ENCODE results near the gene WDR86. TPM values are rescaled to one million over a fixed set of nuclear protein-coding genes. Genes with fewer than 3 reads are reported as not detected.

WDR86 gene
- total RNA-seq, 2 experiments from 2014 or later, result not detected

GRCh38 chr7:151376218-151376902 is 33.5 kb downstream of the WDR86 start:
- CTCF ChIA-PET, result interaction anchor here (0.8 kb wide), 1 partner anchor 8 kb away, joined by 3 read pairs; no protein-coding TSS in a partner anchor
- POLR2A ChIA-PET, result no interaction called here

- ChIA-PET POLR2A (no interaction called here), CTCF (no interaction called here)
Observed at GRCh38 chr7:151375530-151376217, 34.2 kb downstream of the WDR86 start.

GRCh38 chr7:151374726-151375125 is 35.1 kb downstream of the WDR86 start:
- POLR2A ChIA-PET, result no interaction called here
- CTCF ChIA-PET, result interaction anchor here (1.2 kb wide), 1 partner anchor 59 kb away, joined by 4 read pairs; no protein-coding TSS in a partner anchor

- POLR2A ChIA-PET, result no interaction called here
- CTCF ChIA-PET, result interaction anchor here (1.2 kb wide), 1 partner anchor 59 kb away, joined by 4 read pairs; no protein-coding TSS in a partner anchor
Observed at GRCh38 chr7:151374139-151374538, 35.7 kb downstream of the WDR86 start.

- POLR2A ChIA-PET, result interaction anchor here (0.6 kb wide), 1 partner anchor 259 kb away, joined by 3 read pairs; no protein-coding TSS in a partner anchor
- CTCF ChIA-PET, result interaction anchor here (1.2 kb wide), 1 partner anchor 58 kb away, joined by 4 read pairs; no protein-coding TSS in a partner anchor
Observed at GRCh38 chr7:151373599-151373998, 36.2 kb downstream of the WDR86 start.

GRCh38 chr7:151372612-151373265 is 37.1 kb downstream of the WDR86 start:
- ChIA-PET CTCF (interaction anchor here (0.9 to 3.9 kb wide), 2 partner anchors 67 to 76 kb away, joined by 3 to 22 read pairs; partner anchors contain the start of gene CRYGN), POLR2A (interaction anchor here (0.6 kb wide), 1 partner anchor 260 kb away, joined by 3 read pairs; no protein-coding TSS in a partner anchor)

GRCh38 chr7:151371266-151371665 is 38.6 kb downstream of the WDR86 start:
- POLR2A ChIA-PET, result no interaction called here
- CTCF ChIA-PET, result interaction anchor here (3.9 kb wide), 1 partner anchor 77 kb away, joined by 22 read pairs; no protein-coding TSS in a partner anchor

GRCh38 chr7:151368136-151368571 is 41.7 kb downstream of the WDR86 start:
- POLR2A ChIA-PET, result interaction anchor here (0.9 kb wide), 1 partner anchor 80 kb away, joined by 3 read pairs; no protein-coding TSS in a partner anchor
- CTCF ChIA-PET, result interaction anchor here (0.7 to 4.1 kb wide), 14 partner anchors 8 to 220 kb away, joined by 3 to 64 read pairs (median 3); partner anchors contain the start of gene CRYGN

- POLR2A ChIA-PET, result no interaction called here
- CTCF ChIA-PET, result interaction anchor here (1.0 to 4.1 kb wide), 2 partner anchors 83 to 190 kb away, joined by 3 to 64 read pairs; no protein-coding TSS in a partner anchor
Observed at GRCh38 chr7:151367284-151367683, 42.6 kb downstream of the WDR86 start.

- CTCF ChIA-PET, result interaction anchor here (1.0 to 4.1 kb wide), 2 partner anchors 84 to 191 kb away, joined by 3 to 64 read pairs; no protein-coding TSS in a partner anchor
- POLR2A ChIA-PET, result no interaction called here
Observed at GRCh38 chr7:151366880-151367222, 43.0 kb downstream of the WDR86 start.

GRCh38 chr7:151366166-151366879 is 43.5 kb downstream of the WDR86 start:
- CTCF ChIA-PET, result interaction anchor here (1.0 to 4.1 kb wide), 3 partner anchors 12 to 191 kb away, joined by 3 to 64 read pairs (median 3); no protein-coding TSS in a partner anchor
- POLR2A ChIA-PET, result no interaction called here

GRCh38 chr7:151363182-151363581 is 46.7 kb downstream of the WDR86 start:
- POLR2A ChIA-PET, result no interaction called here
- CTCF ChIA-PET, result interaction anchor here (2.0 kb wide), 1 partner anchor 86 kb away, joined by 6 read pairs; no protein-coding TSS in a partner anchor

GRCh38 chr7:151361193-151361959 is 48.5 kb downstream of the WDR86 start:
- POLR2A ChIA-PET, result no interaction called here
- CTCF ChIA-PET, result interaction anchor here (1.2 to 2.0 kb wide), 2 partner anchors 46 to 87 kb away, joined by 5 to 6 read pairs; no protein-coding TSS in a partner anchor

GRCh38 chr7:151352512-151352911 is 57.3 kb downstream of the WDR86 start:
- CTCF ChIA-PET, result interaction anchor here (0.5 to 5.6 kb wide), 6 partner anchors 11 to 140 kb away, joined by 3 to 61 read pairs (median 12); partner anchors contain the start of genes ABCF2 and NUB1
- POLR2A ChIA-PET, result interaction anchor here (0.7 to 1.7 kb wide), 3 partner anchors 10 to 167 kb away, joined by 3 to 8 read pairs (median 5); partner anchors contain the start of genes NUB1 and RHEB

GRCh38 chr7:151351967-151352366 is 57.9 kb downstream of the WDR86 start:
- ChIA-PET POLR2A (interaction anchor here (1.7 kb wide), 2 partner anchors 10 to 11 kb away, joined by 5 to 8 read pairs; partner anchors contain the start of gene NUB1), CTCF (interaction anchor here (1.3 to 5.6 kb wide), 6 partner anchors 10 to 97 kb away, joined by 3 to 61 read pairs (median 14); partner anchors contain the start of gene NUB1)

GRCh38 chr7:151351027-151351426 is 58.8 kb downstream of the WDR86 start:
- ChIA-PET CTCF (interaction anchor here (1.0 to 5.6 kb wide), 13 partner anchors 9 to 227 kb away, joined by 3 to 61 read pairs (median 5); partner anchors contain the start of genes ABCF2 and NUB1), POLR2A (interaction anchor here (1.7 kb wide), 2 partner anchors 9 to 10 kb away, joined by 5 to 8 read pairs; partner anchors contain the start of gene NUB1)

GRCh38 chr7:151349507-151349853 is 60.4 kb downstream of the WDR86 start:
- POLR2A ChIA-PET, result no interaction called here

GRCh38 chr7:151348970-151349369 is 60.9 kb downstream of the WDR86 start:
- ChIA-PET CTCF (no interaction called here), POLR2A (no interaction called here)

More at GRCh38 chr7:151349507-151349853, 60.4 kb downstream of the WDR86 start:
- CTCF ChIA-PET, result interaction anchor here (3.7 to 4.3 kb wide), 2 partner anchors 8 to 99 kb away, joined by 20 to 24 read pairs; partner anchors contain the start of gene NUB1
